BE2C (cell line): ENCODE data around the gene TFB1M.

Source experiments
- DNase-seq: peaks from one replicate; pipeline ENCODE4 v3.0.0-alpha.2; 2020
- H3K27me3 ChIP-seq: fragments of 250-450 bp; sonication (Bioruptor Pico); 2 replicates; pipeline ENCODE4 v1.5.1; 2020; ENCODE audit warnings: mild to moderate bottlenecking
- H3K36me3 ChIP-seq: fragments of 250-450 bp; sonication (Bioruptor Pico); 2 replicates; pipeline ENCODE4 v1.5.1; 2020; ENCODE audit warnings: mild to moderate bottlenecking
- H3K4me1 ChIP-seq: fragments of 250-450 bp; sonication (Bioruptor Pico); 2 replicates; pipeline ENCODE4 v1.5.1; 2020
- H3K4me3 ChIP-seq: 2 replicates; pipeline ENCODE4 v1.5.1; 2011; ENCODE audit warnings: low read depth, low read length
- H3K9me3 ChIP-seq: fragments of 250-450 bp; sonication (Bioruptor Pico); 2 replicates; pipeline ENCODE4 v1.5.1; 2020
- CTCF ChIP-seq: IDR thresholded peaks from 2 replicates; pipeline ENCODE4 v1.5.1; 2012; ENCODE audit warnings: mild to moderate bottlenecking, low read depth, low read length

The TFB1M gene

GRCh38 chr6:155256122-155256795 is 58.0 kb downstream of the TFB1M start:
- no peak for DNase-seq
- no peaks in the 10 kb centered on the region for H3K9me3 ChIP-seq
- no peak overlapping the region for H3K4me3 ChIP-seq
- no peaks in the 10 kb centered on the region for H3K27me3 ChIP-seq
- peaks cover 45% of the 10 kb centered on the region for H3K36me3 ChIP-seq
- no peak for TF ChIP-seq CTCF
- H3K4me1 ChIP-seq, result peaks cover 4% of the 10 kb centered on the region

- no peak for DNase-seq
- TF ChIP-seq CTCF, result no peak
- H3K27me3 ChIP-seq, result no peaks in the 10 kb centered on the region
- peaks cover 41% of the 10 kb centered on the region for H3K36me3 ChIP-seq
- no peaks in the 10 kb centered on the region for H3K4me1 ChIP-seq
- no peaks in the 10 kb centered on the region for H3K9me3 ChIP-seq
- H3K4me3 ChIP-seq, result no peak overlapping the region
Measured at GRCh38 chr6:155254139-155254538, 60.1 kb downstream of the TFB1M start.

GRCh38 chr6:155253337-155253736 is 60.9 kb downstream of the TFB1M start:
- Histone ChIP-seq H3K36me3 (peaks cover 36% of the 10 kb centered on the region), H3K4me3 (no peak overlapping the region), H3K9me3 (no peaks in the 10 kb centered on the region), H3K27me3 (no peaks in the 10 kb centered on the region), H3K4me1 (no peaks in the 10 kb centered on the region)
- no peak for TF ChIP-seq CTCF
- no peak for DNase-seq

GRCh38 chr6:155252581-155252980 is 61.7 kb downstream of the TFB1M start:
- no peak for TF ChIP-seq CTCF
- Histone ChIP-seq H3K27me3 (no peaks in the 10 kb centered on the region), H3K36me3 (peaks cover 36% of the 10 kb centered on the region), H3K4me3 (no peak overlapping the region), H3K4me1 (no peaks in the 10 kb centered on the region), H3K9me3 (no peaks in the 10 kb centered on the region)
- DNase-seq, result no peak

GRCh38 chr6:155250701-155251381 is 63.4 kb downstream of the TFB1M start:
- TF ChIP-seq CTCF, result no peak
- H3K4me3 ChIP-seq, result no peak overlapping the region
- H3K36me3 ChIP-seq, result peaks cover 27% of the 10 kb centered on the region
- no peak for DNase-seq
- H3K9me3 ChIP-seq, result no peaks in the 10 kb centered on the region
- no peaks in the 10 kb centered on the region for H3K27me3 ChIP-seq
- H3K4me1 ChIP-seq, result no peaks in the 10 kb centered on the region
